ENCODE results near the gene PRR23B. TPM values are rescaled to one million over a fixed set of nuclear protein-coding genes. Genes with fewer than 3 reads are reported as not detected.

The PRR23B gene
- total RNA-seq, 1 experiment from 2014 or later: not detected

DNA sequence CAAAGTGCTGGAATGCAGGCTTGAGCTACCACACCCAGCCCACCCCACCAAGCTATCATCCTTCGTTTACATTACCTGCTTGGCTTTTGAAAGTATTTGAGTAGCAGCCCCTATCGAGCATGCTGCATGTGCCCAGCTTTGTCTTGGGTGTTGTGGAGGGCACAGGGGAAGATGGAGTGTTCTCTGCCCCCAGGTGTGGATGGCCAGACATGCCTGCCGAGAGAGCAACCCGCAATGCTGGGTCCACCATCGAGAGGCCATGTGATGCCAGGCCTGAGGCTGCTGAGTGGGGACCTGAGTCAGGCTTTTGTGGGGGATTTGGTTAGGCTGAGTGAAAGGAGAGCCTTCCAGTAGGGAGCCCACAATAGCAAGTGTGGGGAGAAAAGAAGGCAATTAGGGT, 47.8 kb downstream of the PRR23B start:
- BruUV-seq (replicated peaks): no TSS peak
- Mint-ChIP-seq H3K27me3 (ENCODE audit: unreplicated experiment) (no peaks in the 10 kb centered on the region), H3K4me3 (ENCODE audit: low read depth, unreplicated experiment) (no peak overlapping the region), H3K9me3 (ENCODE audit: low read depth, unreplicated experiment) (no peaks in the 10 kb centered on the region), H3K36me3 (ENCODE audit: insufficient read depth, unreplicated experiment) (no peaks in the 10 kb centered on the region), H3K27ac (ENCODE audit: unreplicated experiment) (no peak overlapping the region), H3K4me1 (ENCODE audit: low read depth, unreplicated experiment) (peaks cover 22% of the 10 kb centered on the region)
- intact Hi-C loops (cut with micrococcal nuclease; ENCODE audit: unreplicated experiment): no loop called here
- TF ChIP-seq, protein P1, sequence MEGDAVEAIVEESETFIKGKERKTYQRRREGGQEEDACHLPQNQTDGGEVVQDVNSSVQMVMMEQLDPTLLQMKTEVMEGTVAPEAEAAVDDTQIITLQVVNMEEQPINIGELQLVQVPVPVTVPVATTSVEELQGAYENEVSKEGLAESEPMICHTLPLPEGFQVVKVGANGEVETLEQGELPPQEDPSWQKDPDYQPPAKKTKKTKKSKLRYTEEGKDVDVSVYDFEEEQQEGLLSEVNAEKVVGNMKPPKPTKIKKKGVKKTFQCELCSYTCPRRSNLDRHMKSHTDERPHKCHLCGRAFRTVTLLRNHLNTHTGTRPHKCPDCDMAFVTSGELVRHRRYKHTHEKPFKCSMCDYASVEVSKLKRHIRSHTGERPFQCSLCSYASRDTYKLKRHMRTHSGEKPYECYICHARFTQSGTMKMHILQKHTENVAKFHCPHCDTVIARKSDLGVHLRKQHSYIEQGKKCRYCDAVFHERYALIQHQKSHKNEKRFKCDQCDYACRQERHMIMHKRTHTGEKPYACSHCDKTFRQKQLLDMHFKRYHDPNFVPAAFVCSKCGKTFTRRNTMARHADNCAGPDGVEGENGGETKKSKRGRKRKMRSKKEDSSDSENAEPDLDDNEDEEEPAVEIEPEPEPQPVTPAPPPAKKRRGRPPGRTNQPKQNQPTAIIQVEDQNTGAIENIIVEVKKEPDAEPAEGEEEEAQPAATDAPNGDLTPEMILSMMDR (IDR thresholded peaks at IDR 0.05; ENCODE audit: unreplicated experiment): no peak
- CTCF ChIA-PET: interaction anchor here (1.0 to 1.6 kb wide), 2 partner anchors 8 to 37 kb away, joined by 3 read pairs; no protein-coding TSS in a partner anchor
- no peak for DNase-seq

DNA sequence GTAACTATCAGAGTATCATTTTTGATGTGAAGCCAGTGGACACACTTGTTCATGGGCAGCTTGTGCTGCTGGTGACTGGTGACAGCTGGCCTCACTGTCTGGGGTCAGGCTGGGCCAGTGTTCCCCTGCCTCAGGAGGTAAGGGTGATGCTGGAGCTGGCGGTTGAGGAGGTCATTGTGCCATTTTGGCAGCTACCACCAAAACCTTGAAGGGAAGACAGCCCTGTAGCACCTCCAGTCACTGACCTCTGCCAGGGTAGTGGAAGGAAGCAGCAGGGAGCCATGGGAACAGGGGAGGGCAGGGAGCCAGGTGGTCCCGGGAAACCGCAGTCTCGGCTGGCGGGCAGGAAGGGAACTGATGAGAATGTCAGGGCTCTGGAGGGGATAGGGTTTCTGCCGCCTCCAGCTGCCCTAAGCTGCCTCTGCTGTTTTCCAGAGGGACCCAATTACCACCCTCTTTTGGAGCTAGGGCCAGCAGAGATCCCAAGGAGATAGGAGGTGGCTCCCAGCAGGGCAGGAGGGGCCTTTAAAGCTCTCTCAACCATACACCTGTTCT, 48.9 kb downstream of the PRR23B start:
- Mint-ChIP-seq H3K36me3 (ENCODE audit: insufficient read depth, unreplicated experiment) (no peaks in the 10 kb centered on the region), H3K27ac (ENCODE audit: unreplicated experiment) (no peak overlapping the region), H3K4me3 (ENCODE audit: low read depth, unreplicated experiment) (no peak overlapping the region), H3K9me3 (ENCODE audit: low read depth, unreplicated experiment) (no peaks in the 10 kb centered on the region), H3K27me3 (ENCODE audit: unreplicated experiment) (no peaks in the 10 kb centered on the region), H3K4me1 (ENCODE audit: low read depth, unreplicated experiment) (peaks cover 22% of the 10 kb centered on the region)
- no peak for DNase-seq
- BruUV-seq (replicated peaks): no TSS peak
- intact Hi-C loops (cut with micrococcal nuclease; ENCODE audit: unreplicated experiment): no loop called here
- CTCF ChIA-PET: interaction anchor here (1.0 kb wide), 1 partner anchor 7 kb away, joined by 3 read pairs; no protein-coding TSS in a partner anchor
- TF ChIP-seq, protein P1 (IDR thresholded peaks at IDR 0.05; ENCODE audit: unreplicated experiment): no peak

Other genes with a start within 250 kb of the PRR23B start
- gene PIK3CB, start 186.0 kb downstream of the PRR23B start, total RNA-seq (2022): 52.6 and 59.3 TPM in 2 replicates
- 0.42 and 0.86 TPM in 2 replicates for gene FOXL2, start 73.8 kb downstream of the PRR23B start, total RNA-seq (2022)
- 0.35 and 0.51 TPM in 2 replicates for gene FOXL2NB, start 73.7 kb downstream of the PRR23B start, total RNA-seq (2022)
- gene PRR23A, start 14.7 kb downstream of the PRR23B start, total RNA-seq (2022): not detected in 2 replicates
- not detected in 2 replicates for gene PRR23C, start 24.0 kb upstream of the PRR23B start, total RNA-seq (2022)